Medulla oblongata (tissue), 1 donor: Measurements from ENCODE around the gene DYNLL1.
"Not testable (repeated sequence)": the region's sequence is repeated elsewhere in the genome, so short reads cannot be mapped to it uniquely, and the experiment has no call there.

ENCODE experiments used
- DNase-seq: peaks from one replicate; pipeline ENCODE4 v3.0.0-alpha.2; 2015; ENCODE audit errors: extremely low spot score

DYNLL1 gene

DNA sequence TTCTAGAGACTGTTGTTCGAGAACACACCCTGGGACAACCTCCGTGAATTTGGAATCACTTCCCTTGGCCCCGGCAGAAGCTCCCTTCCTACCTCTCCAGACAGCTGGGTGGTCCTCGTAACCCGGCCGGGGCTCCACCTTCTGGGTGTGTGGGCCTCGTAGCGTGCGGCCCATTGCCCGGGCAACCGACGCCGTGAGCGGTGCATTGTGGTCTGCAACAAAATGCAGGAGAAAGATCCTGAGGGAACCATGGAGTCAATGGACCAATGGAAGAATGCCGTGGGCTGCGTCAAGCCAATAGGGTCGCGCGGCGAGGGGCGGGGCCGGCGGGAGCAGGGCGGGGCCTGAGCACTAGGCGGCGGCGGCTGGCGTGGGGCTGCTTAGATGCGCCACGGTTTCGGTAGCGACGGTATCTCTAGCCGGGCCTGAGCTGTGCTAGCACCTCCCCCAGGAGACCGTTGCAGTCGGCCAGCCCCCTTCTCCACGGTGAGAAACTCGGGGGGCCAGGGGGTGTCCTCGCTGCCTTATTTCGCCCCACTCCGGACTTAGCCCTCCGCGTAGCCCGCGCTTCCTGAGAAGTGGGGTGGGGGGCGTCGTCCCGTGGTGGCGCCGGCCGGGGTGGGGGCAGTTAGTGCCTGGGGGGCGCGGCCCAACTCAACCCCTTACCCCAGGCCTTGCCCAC, at the start of gene DYNLL1:
Gene DYNLL1 (plus strand): TSS at position 383 of the 682 bp plus-strand sequence. CDS start 309 bp downstream, outside the sequence.
- DNase-seq, result peak; percentile 95

DNA sequence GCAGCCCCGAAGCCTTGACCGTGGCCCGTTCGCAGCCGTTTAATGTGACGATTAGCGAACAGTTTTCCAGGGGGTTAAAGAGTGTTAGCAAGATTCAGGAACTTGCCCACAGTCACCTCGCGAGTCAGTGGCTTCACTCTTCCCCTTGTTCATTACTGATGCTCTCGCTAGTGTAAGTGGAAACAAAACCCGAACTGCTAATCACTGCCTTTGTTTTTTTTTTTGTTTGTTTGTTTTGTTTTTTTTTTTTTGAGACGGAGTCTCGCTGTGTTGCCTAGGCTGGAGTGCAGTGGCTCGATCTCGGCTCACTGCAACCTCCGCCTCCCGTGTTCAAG, 49.1 kb upstream of the DYNLL1 start:
- DNase-seq, result not testable (repeated sequence)

DNA sequence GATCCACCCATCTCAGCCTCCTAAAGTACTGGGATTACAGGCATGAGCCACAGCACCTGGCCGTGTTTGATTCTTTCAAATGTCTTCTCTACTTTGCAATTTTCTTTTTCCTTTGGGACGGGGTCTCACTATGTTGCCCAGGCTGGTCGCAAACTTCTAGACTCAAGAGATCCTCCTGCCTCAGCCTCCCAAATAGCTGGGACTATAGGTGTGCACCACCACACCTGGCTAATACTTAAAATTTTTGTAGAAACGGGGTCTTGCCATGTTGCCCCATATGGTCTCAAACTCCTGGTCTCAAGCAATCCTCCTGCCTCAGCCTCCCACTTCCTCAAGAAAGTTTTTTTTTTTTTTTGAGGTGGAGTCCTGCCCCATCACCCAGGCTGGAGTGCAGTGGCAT, 47.9 kb upstream of the DYNLL1 start:
- no peak for DNase-seq

- DNase-seq, result not testable (repeated sequence)
Measured at GRCh38 chr12:120452524-120452923, 43.4 kb upstream of the DYNLL1 start.

DNA sequence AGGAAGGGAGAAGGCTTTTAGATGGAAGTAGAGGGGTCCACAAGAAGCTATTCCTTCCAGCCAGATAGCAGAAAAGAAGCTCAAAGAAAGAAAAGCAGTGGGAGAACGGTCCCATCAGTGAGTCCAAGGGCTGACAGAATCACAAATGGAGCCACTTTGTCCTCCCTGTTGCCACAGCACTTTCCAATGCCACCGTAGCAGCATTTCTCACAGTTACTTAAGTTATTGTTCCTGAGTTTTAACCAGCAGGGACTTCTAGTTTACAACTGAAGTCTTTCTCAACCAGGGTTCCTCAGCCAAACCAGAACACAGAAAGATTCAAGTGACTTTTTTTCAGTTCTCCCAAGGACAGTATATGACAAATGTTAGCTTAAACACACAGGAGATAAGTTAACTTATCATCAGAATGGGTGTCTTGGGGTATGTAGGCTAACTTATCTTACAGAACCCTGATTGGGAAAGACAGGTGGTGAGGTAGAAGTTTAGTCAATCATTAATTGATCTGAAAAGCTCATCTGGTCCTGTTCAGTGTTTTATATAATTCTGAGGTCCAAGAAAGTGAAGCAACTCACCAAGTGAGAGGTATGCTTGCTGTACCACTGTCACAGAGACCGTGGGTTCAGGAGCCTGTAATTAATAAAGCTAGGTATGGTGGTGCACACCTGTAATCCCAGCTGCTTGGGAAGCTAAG, 42.7 kb upstream of the DYNLL1 start:
- DNase-seq, result no peak

DNA sequence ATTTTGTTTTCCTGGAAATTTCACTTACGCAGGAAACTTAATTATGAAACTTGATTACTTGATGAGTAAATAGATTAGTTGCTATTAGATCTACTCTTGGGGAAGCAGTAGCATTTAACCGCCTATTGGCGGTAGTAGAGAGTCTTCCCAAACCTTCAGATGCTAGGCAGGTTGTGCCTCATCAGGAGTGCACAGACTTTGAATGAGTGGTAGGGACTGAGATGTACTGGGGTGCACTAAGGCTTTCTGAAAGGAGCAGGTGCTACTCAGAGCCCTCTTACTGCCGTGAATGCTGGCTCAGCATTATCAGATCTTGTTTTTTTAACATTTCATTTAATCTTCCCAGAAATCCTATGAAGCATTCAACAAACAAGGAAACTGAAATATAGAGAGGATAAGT, 41.9 kb upstream of the DYNLL1 start:
- no peak for DNase-seq

DNA sequence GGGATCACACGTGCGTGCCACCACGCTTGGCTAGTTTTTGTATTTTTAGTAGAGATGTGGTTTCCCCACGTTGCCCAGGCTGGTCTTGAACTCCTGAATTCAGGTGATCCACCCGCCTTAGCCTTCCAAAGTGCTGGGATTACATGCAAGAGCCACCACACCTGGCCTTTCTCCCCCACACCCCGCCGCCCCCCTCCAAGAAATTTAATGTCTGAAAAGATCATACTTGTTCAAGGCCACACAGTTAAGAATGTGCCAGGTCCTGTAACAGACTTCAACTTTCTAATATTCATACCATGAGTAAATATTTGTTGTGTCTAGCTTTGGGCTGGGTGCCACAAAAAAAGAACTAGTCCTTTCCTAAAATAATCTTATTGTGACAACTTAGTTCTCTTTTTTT, 40.6 kb upstream of the DYNLL1 start:
- DNase-seq, result no peak

GRCh38 chr12:120457133-120457532, 38.8 kb upstream of the DYNLL1 start:
- no peak for DNase-seq

DNA sequence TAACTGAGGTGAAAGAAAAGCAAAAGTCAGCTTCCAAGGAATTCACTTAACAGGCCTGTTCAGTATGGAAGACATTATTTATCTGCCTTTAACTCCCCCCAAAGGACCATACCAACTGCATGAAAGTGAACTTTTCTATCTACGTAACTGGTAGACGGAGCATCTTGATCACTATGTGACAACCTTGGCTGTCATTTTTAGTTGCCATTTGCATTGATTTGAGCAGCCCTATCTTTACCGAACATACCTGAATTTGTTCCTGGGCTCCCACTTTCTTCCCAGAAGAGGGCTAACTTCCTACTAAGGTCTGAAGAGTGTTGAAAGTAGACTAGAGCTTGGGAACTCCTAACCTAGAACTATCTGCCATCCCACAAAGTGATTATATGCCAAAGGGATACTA, 35.8 kb upstream of the DYNLL1 start:
- DNase-seq, result no peak

DNA sequence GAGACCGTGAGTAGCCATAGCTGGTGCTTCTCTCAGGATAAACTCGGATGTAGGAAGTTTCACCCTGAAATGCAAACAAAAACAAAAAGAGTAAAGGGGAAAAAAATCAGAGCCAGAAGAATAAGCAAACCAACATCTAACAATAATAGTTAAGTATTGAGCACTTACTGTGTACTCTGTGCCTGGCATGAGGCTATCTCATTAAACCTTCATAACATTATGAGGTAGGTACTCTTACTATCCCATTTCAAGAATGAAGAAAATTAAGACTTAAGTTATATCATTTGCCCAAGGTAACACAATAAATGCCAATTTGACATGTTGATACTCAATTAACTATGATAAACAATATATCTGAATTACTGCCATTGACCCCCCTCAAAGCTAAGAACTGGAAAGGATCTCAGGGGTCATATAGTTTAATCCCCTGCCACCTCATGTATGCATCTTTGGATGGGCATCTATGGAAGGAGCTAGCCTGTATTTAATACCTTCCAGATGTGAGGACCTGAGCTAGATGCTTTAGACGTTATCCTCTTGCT, 33.7 kb upstream of the DYNLL1 start:
- no peak for DNase-seq

DNA sequence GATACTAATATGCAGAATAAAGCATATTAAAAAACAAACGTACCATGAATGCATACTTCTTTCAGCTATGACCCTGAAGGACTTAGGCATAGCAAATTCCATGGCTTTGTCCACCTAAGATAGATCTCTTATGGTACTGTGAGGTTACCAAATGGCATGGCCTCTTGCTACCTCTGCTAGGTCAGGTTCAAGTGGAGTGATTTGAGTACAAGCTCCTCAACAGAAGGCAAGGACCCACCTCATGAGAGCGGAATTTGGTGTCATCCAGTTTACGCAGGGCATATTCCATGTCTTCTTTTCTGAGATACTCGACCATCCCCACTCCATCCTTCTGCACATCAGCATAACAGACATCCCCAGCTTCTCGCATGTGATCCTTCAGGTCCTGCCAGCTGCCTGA, 32.2 kb upstream of the DYNLL1 start:
- DNase-seq, result no peak

DNA sequence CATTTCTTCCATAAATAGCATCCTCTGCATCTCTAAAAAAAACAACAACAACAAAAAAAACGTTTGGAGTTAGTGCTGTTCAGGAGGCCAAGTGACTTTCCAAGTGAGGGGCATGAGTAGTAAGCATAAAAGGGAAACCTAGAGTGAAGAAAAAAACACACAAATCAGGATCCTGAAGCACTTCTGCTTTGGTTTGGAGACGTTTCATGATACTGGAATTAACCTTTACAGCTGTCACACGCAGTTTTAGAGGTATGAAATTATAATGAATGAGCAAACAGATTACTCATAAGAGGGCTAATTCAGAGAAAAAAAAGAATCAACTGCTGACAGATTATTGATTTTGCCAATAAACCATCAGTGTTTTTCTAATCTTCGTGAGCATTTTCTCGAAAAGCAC, 30.2 kb upstream of the DYNLL1 start:
- DNase-seq, result no peak

DNA sequence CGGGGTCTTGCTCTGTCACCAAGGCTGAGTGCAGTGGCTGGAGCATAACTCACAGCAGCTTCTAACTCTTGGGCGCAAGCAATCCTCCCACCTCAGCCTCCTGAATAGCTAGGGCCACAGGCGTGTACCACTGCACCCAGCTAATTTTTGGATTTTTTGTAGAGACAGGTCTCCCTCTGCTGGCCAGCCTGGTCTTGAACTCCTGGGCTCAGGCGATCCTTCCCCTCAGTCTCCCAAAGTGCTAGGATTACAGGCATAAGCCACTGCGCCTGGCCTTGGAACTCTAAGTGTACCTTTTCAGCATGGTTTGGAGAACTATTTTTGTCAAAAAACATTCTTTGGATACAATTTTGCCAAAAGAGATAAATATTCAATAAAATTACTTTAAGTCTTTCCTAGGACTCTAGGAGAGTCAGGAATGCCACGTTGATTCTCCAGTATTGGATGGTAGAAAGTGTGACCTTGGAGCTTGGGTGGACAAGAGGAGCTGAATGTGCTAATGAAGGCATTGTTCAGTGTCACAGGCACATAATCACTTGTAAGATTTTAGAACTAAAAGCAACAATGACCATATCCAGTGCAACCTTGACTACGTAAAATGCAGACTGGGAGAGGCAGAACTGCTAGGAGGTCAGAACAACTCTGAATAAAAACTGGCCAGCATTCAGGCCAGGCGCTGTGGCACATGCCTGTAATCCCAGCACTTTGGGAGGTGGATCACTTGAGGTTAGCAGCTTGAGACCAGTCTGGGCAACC, 29.2 kb upstream of the DYNLL1 start:
- DNase-seq, result no peak

- no peak for DNase-seq
Measured at GRCh38 chr12:120467439-120467838, 28.5 kb upstream of the DYNLL1 start.

GRCh38 chr12:120468325-120468820, 27.5 kb upstream of the DYNLL1 start:
- peak; percentile 42 for DNase-seq

DNA sequence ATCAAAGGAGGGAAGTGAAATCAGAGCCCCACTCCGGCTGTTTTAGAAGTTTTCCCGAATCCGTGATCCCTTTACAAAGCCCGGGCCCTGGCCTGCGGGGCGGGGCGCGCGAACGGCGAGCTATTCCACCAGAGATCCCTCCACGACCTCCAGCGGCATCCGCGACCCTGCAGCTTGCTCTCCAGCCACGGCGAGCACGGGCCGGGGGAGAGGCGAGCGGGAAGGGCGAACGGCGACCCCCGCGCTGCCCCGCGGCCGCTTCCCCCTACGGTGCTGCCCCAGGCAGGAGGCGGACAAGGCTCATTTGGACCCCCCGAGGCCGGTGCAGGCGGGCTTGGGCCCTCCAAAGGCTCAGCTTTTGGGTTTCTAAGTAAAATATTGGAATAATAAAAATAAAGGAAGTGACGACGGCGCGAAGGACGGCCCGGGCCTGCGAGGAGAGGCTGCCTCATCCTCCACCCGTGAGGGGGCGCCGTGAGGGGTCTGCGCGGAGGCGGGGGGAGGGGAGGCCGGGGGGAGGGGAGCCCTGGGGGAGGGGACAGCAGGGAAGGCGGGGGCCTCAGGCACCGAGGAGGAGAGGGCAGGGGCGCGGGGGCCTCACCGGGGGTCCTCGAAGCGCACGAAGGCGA, 27.0 kb upstream of the DYNLL1 start:
- no peak for DNase-seq

- peak; percentile 97 for DNase-seq
Measured at GRCh38 chr12:120469450-120470149, 26.3 kb upstream of the DYNLL1 start, which contains the start of gene SRSF9. TSS of gene SRSF9 (minus strand) at chr12:120469748. CDS start at chr12:120469609, 139 bp downstream.

DNA sequence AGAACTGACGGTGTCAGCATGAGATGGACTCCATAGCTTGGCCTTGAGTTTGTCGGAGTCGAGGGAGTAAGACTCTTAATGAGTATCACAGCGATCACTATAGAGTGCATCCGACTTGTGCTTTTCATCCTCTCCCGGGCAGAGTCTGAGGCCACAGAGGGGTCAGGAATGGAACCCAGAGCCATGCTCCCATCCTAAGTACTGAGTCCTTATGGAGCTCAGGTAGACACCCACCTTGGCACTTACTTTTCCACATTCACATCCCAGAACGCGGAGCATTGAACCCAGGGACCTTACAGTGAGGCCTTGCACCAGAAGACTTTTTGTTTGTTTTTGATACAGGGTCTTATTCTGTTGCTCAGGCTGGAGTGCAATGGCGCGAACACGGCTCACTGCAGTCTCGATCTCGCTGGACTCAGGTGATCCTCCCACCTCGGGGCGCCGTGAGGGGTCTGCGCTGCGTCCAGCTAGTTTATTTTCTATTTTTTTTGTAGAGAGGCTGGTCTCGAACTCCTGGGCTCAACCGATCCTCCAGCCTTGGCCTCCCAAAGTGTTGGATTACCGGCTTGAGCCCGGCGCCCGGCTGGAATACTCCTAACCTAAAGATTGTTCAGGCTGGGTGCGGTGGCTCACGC, 25.6 kb upstream of the DYNLL1 start:
- DNase-seq, result no peak

DNA sequence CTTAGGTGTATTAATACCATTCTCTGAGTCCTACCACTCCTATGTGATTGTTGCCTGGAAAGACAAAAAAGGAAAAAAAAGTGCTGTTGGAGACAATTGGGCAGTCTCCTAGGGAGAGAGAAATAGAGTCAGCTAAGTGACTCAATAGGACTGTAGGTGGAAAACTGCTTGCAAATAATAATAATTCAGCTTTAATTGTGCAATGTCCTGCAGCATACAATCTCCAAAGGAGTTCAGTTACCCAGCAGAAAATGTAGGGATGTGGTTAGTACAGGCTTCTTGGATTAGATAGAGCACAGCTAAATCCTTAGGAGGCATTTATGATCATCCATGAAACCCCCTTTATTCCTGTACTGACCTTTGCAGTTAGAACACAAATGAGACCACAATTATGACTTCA, 23.4 kb upstream of the DYNLL1 start:
- DNase-seq, result no peak

GRCh38 chr12:120473807-120474615, 21.9 kb upstream of the DYNLL1 start:
- no peak for DNase-seq
